NCI-H1694 treated with DMSO at 0.1 percent for 48 hours (cell line): ENCODE measurements around the gene PPCDC.

Source experiments
- DNase-seq: peaks from one replicate; lab custom pipeline; 2025; lab: John Stamatoyannopoulos, UW

Gene PPCDC

GRCh38 chr15:75044258-75044878 lies 21.0 kb downstream of the PPCDC start:
- no peak for DNase-seq

GRCh38 chr15:75045332-75046015 lies 22.1 kb downstream of the PPCDC start:
- DNase-seq = no peak

- DNase-seq = no peak
Measured at GRCh38 chr15:75048394-75048793, 25.0 kb downstream of the PPCDC start.

- DNase-seq = peak; percentile 84
Measured at GRCh38 chr15:75049392-75049791, 26.0 kb downstream of the PPCDC start.

- DNase-seq = no peak
Measured at GRCh38 chr15:75050283-75050682, 26.9 kb downstream of the PPCDC start.

- no peak for DNase-seq
Measured at GRCh38 chr15:75051191-75051608, 27.8 kb downstream of the PPCDC start.

- no peak for DNase-seq
Measured at GRCh38 chr15:75051711-75052110, 28.3 kb downstream of the PPCDC start.

GRCh38 chr15:75052972-75053747 lies 29.8 kb downstream of the PPCDC start:
- no peak for DNase-seq

- no peak for DNase-seq
Measured at GRCh38 chr15:75053748-75054125, 30.3 kb downstream of the PPCDC start.

GRCh38 chr15:75054172-75054897 lies 30.9 kb downstream of the PPCDC start:
- DNase-seq = no peak

GRCh38 chr15:75056036-75056435 lies 32.6 kb downstream of the PPCDC start:
- DNase-seq = no peak

GRCh38 chr15:75058127-75058905 lies 34.9 kb downstream of the PPCDC start:
- DNase-seq = no peak

- DNase-seq = no peak
Measured at GRCh38 chr15:75059607-75060006, 36.2 kb downstream of the PPCDC start.

GRCh38 chr15:75061272-75061671 lies 37.9 kb downstream of the PPCDC start:
- DNase-seq = no peak

- DNase-seq = no peak
Measured at GRCh38 chr15:75062706-75063105, 39.3 kb downstream of the PPCDC start.

GRCh38 chr15:75063338-75063737 lies 39.9 kb downstream of the PPCDC start:
- no peak for DNase-seq

GRCh38 chr15:75063889-75064288 lies 40.5 kb downstream of the PPCDC start:
- DNase-seq = no peak

GRCh38 chr15:75064846-75065245 lies 41.5 kb downstream of the PPCDC start:
- no peak for DNase-seq

- DNase-seq = no peak
Measured at GRCh38 chr15:75065467-75065850, 42.1 kb downstream of the PPCDC start.

- DNase-seq = no peak
Measured at GRCh38 chr15:75065851-75066509, 42.6 kb downstream of the PPCDC start.
